H1 (cell line): ENCODE measurements around the gene SBNO2. TPM values are rescaled to one million over a fixed set of nuclear protein-coding genes. Genes with fewer than 3 reads are reported as not detected.

Experiments
- CTCF ChIA-PET: fragments of 300-600 bp; sonication (Branson Sonifier 250); formaldehyde crosslinking; loops from one replicate; lab custom pipeline; 2021; ENCODE audit not compliant: partially characterized antibody; lab: Charles Lee
- POLR2A ChIA-PET: fragments of 300-600 bp; sonication (Branson Sonifier 250); formaldehyde crosslinking; loops from one replicate; lab custom pipeline; 2021; ENCODE audit warnings: inconsistent platforms; ENCODE audit not compliant: partially characterized antibody; lab: Charles Lee
- DNase-seq, 2 experiments: peaks; one replicate each; pipeline versions ENCODE4 v3.0.0 to v3.0.0-alpha.2; 2010 to 2022; ENCODE audit warnings: low spot score in 2 of 2, low read depth in 1 of 2, mixed read lengths in 1 of 2
- FAIRE-seq: peaks from 2 replicates; lab custom pipeline; 2011; peaks lifted over from hg19 to GRCh38; lab: Jason Lieb, UNC
- H2AFZ ChIP-seq: 2 replicates; pipeline ENCODE4 v1.8.1; 2012; ENCODE audit warnings: low read length, inconsistent platforms
- H2AK5ac ChIP-seq: 2 replicates; pipeline ENCODE4 v1.6.1; 2013; ENCODE audit warnings: low read depth, low read length
- H2BK120ac ChIP-seq: replicated peaks from 2 replicates; pipeline ENCODE3; 2013; ENCODE audit warnings: low read depth, low read length, inconsistent platforms
- H2BK12ac ChIP-seq: 2 replicates; pipeline ENCODE4 v1.6.1; 2013; ENCODE audit warnings: low read depth, low read length
- H2BK15ac ChIP-seq: 2 replicates; pipeline ENCODE4 v1.6.1; 2013; ENCODE audit warnings: low read length
- H2BK20ac ChIP-seq: 2 replicates; pipeline ENCODE4 v1.6.1; 2013; ENCODE audit warnings: low read length
- H2BK5ac ChIP-seq: 2 replicates; pipeline ENCODE4 v1.6.1; 2013; ENCODE audit warnings: low read depth, low read length
- H3K14ac ChIP-seq: 2 replicates; pipeline ENCODE4 v1.6.1; 2013; ENCODE audit warnings: inconsistent platforms; ENCODE audit not compliant: insufficient read length
- H3K18ac ChIP-seq: 2 replicates; pipeline ENCODE4 v1.6.1; 2013; ENCODE audit warnings: low read length; ENCODE audit errors: extremely low read depth
- H3K23ac ChIP-seq: 2 replicates; pipeline ENCODE4 v1.6.1; 2013; ENCODE audit warnings: inconsistent platforms; ENCODE audit not compliant: insufficient read length
- H3K23me2 ChIP-seq: 2 replicates; pipeline ENCODE4 v1.6.1; 2013; ENCODE audit warnings: low read depth, low read length
- H3K27ac ChIP-seq: 2 replicates; pipeline ENCODE4 v1.6.1; 2011; ENCODE audit warnings: low read depth, low read length, inconsistent platforms
- H3K27me3 ChIP-seq, 4 experiments: replicated peaks in 1 of 4; 1 replicate in 1 of 4; 2 replicates in 3 of 4; pipeline versions ENCODE4 v1.6.1 to v1.8.1; 2011 to 2013; ENCODE audit warnings: low read length in 3 of 4, mild to moderate bottlenecking in 3 of 4, inconsistent platforms in 2 of 4, mixed read lengths in 2 of 4, moderate library complexity in 1 of 4; ENCODE audit not compliant: control insufficient read depth in 3 of 4, insufficient read depth in 3 of 4; ENCODE audit errors: extremely low read depth in 1 of 4
- H3K36me3 ChIP-seq, 4 experiments: 2 replicates each; pipeline versions ENCODE4 v1.6.1 to v1.8.1; 2011 to 2013; ENCODE audit warnings: mild to moderate bottlenecking in 4 of 4, low read length in 3 of 4, moderate library complexity in 2 of 4, control low read depth in 1 of 4, inconsistent platforms in 1 of 4; ENCODE audit not compliant: insufficient read depth in 4 of 4, control insufficient read depth in 2 of 4
- H3K4ac ChIP-seq: replicated peaks from 2 replicates; pipeline ENCODE3; 2013; ENCODE audit warnings: low read length, low read depth, mixed read lengths, inconsistent platforms; ENCODE audit not compliant: insufficient read length
- H3K4me1 ChIP-seq, 4 experiments: replicated peaks in 1 of 4; 1 replicate in 1 of 4; 2 replicates in 3 of 4; pipeline versions ENCODE4 v1.6.1 to v1.8.1; 2011 to 2013; ENCODE audit warnings: low read length in 3 of 4, inconsistent platforms in 2 of 4, mixed read lengths in 1 of 4; ENCODE audit not compliant: insufficient read depth in 4 of 4, control insufficient read depth in 3 of 4
- H3K4me2 ChIP-seq, 2 experiments: 2 replicates each; pipeline versions ENCODE4 v1.6.1 to v1.8.1; 2011 to 2013; ENCODE audit warnings: low read depth in 2 of 2, low read length in 2 of 2, control low read depth in 1 of 2, inconsistent platforms in 1 of 2, mild to moderate bottlenecking in 1 of 2; ENCODE audit not compliant: insufficient read depth in 1 of 2
- H3K4me3 ChIP-seq, 4 experiments: fragments of 200-600, 300-600 bp in 1 of 4; sonication (generic), shearing (Covaris generic), sonication (Bioruptor Twin) in 1 of 4; 2 replicates each; pipeline versions ENCODE4 v1.5.1 to v1.8.1; 2011 to 2016; ENCODE audit warnings: low read length in 4 of 4, low read depth in 3 of 4, control low read depth in 2 of 4, inconsistent platforms in 2 of 4, mild to moderate bottlenecking in 2 of 4, mixed read lengths in 1 of 4, moderate library complexity in 1 of 4; ENCODE audit not compliant: insufficient read depth in 2 of 4; ENCODE audit errors: extremely low read depth in 1 of 4
- H3K56ac ChIP-seq: replicated peaks from 2 replicates; pipeline ENCODE3; 2013; ENCODE audit warnings: low read depth, mild to moderate bottlenecking, mixed read lengths, low read length, inconsistent platforms; ENCODE audit not compliant: insufficient read length
- H3K79me1 ChIP-seq: 2 replicates; pipeline ENCODE4 v1.6.1; 2013; ENCODE audit warnings: low read depth, low read length, control low read depth
- H3K79me2 ChIP-seq, 2 experiments: 2 replicates each; pipeline versions ENCODE4 v1.6.1 to v1.8.1; 2012 to 2013; ENCODE audit warnings: low read length in 2 of 2, mild to moderate bottlenecking in 2 of 2, inconsistent platforms in 1 of 2; ENCODE audit not compliant: insufficient read depth in 2 of 2, control insufficient read depth in 1 of 2
- H3K9ac ChIP-seq, 4 experiments: replicated peaks in 1 of 4; 1 replicate in 1 of 4; 2 replicates in 3 of 4; pipeline versions ENCODE4 v1.6.1 to v1.8.1; 2011 to 2013; ENCODE audit warnings: low read depth in 3 of 4, low read length in 3 of 4, control low read depth in 2 of 4, mild to moderate bottlenecking in 2 of 4, moderate library complexity in 2 of 4, inconsistent platforms in 1 of 4; ENCODE audit errors: extremely low read depth in 1 of 4
- H3K9me3 ChIP-seq, 2 experiments: 2 replicates each; pipeline versions ENCODE4 v1.6.1 to v1.8.1; 2012 to 2013; ENCODE audit warnings: mild to moderate bottlenecking in 2 of 2, moderate library complexity in 2 of 2, control low read depth in 1 of 2, inconsistent platforms in 1 of 2, low read depth in 1 of 2, low read length in 1 of 2, mixed read lengths in 1 of 2; ENCODE audit not compliant: insufficient read depth in 2 of 2
- H4K20me1 ChIP-seq, 2 experiments: replicated peaks in 1 of 2; 2 replicates each; pipeline versions ENCODE3 to v1.8.1; 2011 to 2013; ENCODE audit warnings: inconsistent platforms in 2 of 2, low read length in 2 of 2, mild to moderate bottlenecking in 1 of 2; ENCODE audit not compliant: insufficient read depth in 2 of 2, control insufficient read depth in 1 of 2
- H4K5ac ChIP-seq: 2 replicates; pipeline ENCODE4 v1.6.1; 2013; ENCODE audit warnings: low read length, low read depth, mixed read lengths, inconsistent platforms; ENCODE audit not compliant: insufficient read length
- H4K8ac ChIP-seq: 2 replicates; pipeline ENCODE4 v1.8.0; 2013; ENCODE audit warnings: mild to moderate bottlenecking, moderate library complexity, low read length, inconsistent platforms; ENCODE audit not compliant: insufficient read depth; ENCODE audit errors: extremely low read depth
- H4K91ac ChIP-seq: replicated peaks from 2 replicates; pipeline ENCODE3; 2013; ENCODE audit warnings: low read length, mixed read lengths, inconsistent platforms; ENCODE audit not compliant: insufficient read length
- EGR1 ChIP-seq: IDR thresholded peaks from 2 replicates; pipeline ENCODE4 v1.6.1; 2011; ENCODE audit warnings: low read depth, low read length, borderline replicate concordance
- HDAC2 ChIP-seq, 2 experiments: fragments of 300-600 bp in 1 of 2; sonication (generic) in 1 of 2; IDR thresholded peaks; 2 replicates each; pipeline ENCODE4 v1.6.1; 2011 to 2012; ENCODE audit warnings: low read depth in 2 of 2, low read length in 2 of 2, mild to moderate bottlenecking in 2 of 2, moderate library complexity in 2 of 2, borderline replicate concordance in 1 of 2, inconsistent platforms in 1 of 2
- NANOG ChIP-seq: IDR thresholded peaks from 2 replicates; pipeline ENCODE4 v1.6.1; 2011; ENCODE audit warnings: low read length, low read depth, mild to moderate bottlenecking, inconsistent platforms; ENCODE audit not compliant: insufficient read depth, poor library complexity, severe bottlenecking
- RNF2 ChIP-seq: fragments of 200-900, 300-1000 bp; sonication (generic); IDR thresholded peaks from 2 replicates; pipeline ENCODE4 v1.7.1; 2016; ENCODE audit warnings: borderline replicate concordance, low read depth, mild to moderate bottlenecking, antibody characterized with exemption, low read length; ENCODE audit not compliant: poor library complexity, severe bottlenecking; ENCODE audit errors: missing control alignments
- SIN3A ChIP-seq, 2 experiments: IDR thresholded peaks in 1 of 2; conservative IDR thresholded peaks in 1 of 2; 2 replicates each; pipeline ENCODE4 v1.6.1; 2011 to 2012; ENCODE audit warnings: low read length in 2 of 2, improper control_type of control experiment in 1 of 2, low read depth in 1 of 2, mild to moderate bottlenecking in 1 of 2
- SUZ12 ChIP-seq: fragments of 200-600 bp; sonication (generic); IDR thresholded peaks from 2 replicates; pipeline ENCODE4 v1.6.1; 2012; ENCODE audit warnings: mild to moderate bottlenecking, inconsistent platforms, low read length, moderate library complexity, mixed read lengths
- WGBS, 2 experiments: shearing (Covaris generic) in 1 of 2; methylation state at CpG; one replicate each; pipeline versions ENCODE4 v1.1.6 to v1.1.7; 2013 to 2015; ENCODE audit warnings: low lambda C conversion rate in 2 of 2, mixed read lengths in 2 of 2, inconsistent platforms in 1 of 2, low coverage in 1 of 2, missing lambda C conversion rate in 1 of 2; ENCODE audit not compliant: insufficient replicate concordance in 2 of 2, insufficient coverage in 1 of 2, insufficient read length in 1 of 2; ENCODE audit errors: extremely low coverage in 1 of 2, missing lambda C conversion rate in 1 of 2; 5-methylcytosine and 5-hydroxymethylcytosine counted together
- polyA plus RNA-seq, 7 experiments: library from polyadenylated mRNA; depleted of rRNA in 3 of 7; stranded (reverse) in 5 of 7; unstranded in 2 of 7; fragments of >200 nt in 5 of 7; fragments of 200-250 nt in 2 of 7; gene quantifications; 1 replicate in 5 of 7; 2 replicates in 1 of 7; 4 replicates in 1 of 7; pipeline versions ENCODE4 v1.2.1 to v1.2.3, GENCODE V29; 2011 to 2013; ENCODE audit warnings: missing spikeins in 2 of 7, mixed read lengths in 2 of 7
- total RNA-seq: library from RNA; stranded (reverse); fragmentation: NEBNext Ultra II Directional; extraction: Animal tissue kit (Norgen Biotek cat#: 25700); gene quantifications from 2 replicates; pipeline ENCODE4 v1.2.1, GENCODE V29; 2021
- TF ChIP-seq, protein P1 (sequence below): IDR thresholded peaks from 2 replicates; pipeline ENCODE4 v1.6.1; 2012; ENCODE audit warnings: low read length, inconsistent platforms

Gene SBNO2
- total and polyA plus RNA-seq, 2 of the 8 experiments (the other 6 are each of a cell fraction or from before 2014, with no cell fraction given), result 12.2 to 31.4 TPM

GRCh38 chr19:1082165-1082927 is 91.7 kb downstream of the SBNO2 start:
- H3K4me1 ChIP-seq, result peaks cover 0 to 7% (median 0%) of the 10 kb centered on the region in 4 experiments; a peak in 4 of 7 replicates
- no peak overlapping the region for H2BK120ac ChIP-seq
- no peak for FAIRE-seq
- no peak overlapping the region for H2AK5ac ChIP-seq
- H2AFZ ChIP-seq, result no peak overlapping the region
- H4K8ac ChIP-seq, result no peak overlapping the region; the same call in 1 of the 2 replicates
- peaks cover 0 to 17% of the 10 kb centered on the region in 2 experiments for H4K20me1 ChIP-seq
- H3K27ac ChIP-seq, result no peak overlapping the region
- peak overlapping the region; percentile 81; the same call in 1 of the 2 replicates for H2BK15ac ChIP-seq
- no peak overlapping the region for H3K14ac ChIP-seq
- peaks cover 0 to 52% (median 14%) of the 10 kb centered on the region in 4 experiments; a peak in 4 of 8 replicates for H3K36me3 ChIP-seq
- ChIA-PET POLR2A (interaction anchor here (0.5 to 10.3 kb wide), 24 partner anchors 8 to 845 kb away, joined by 3 to 93 read pairs (median 4); partner anchors contain the start of genes ABCA7, ARHGAP45, ATP5F1D and CNN2), CTCF (interaction anchor here (0.6 to 8.9 kb wide), 17 partner anchors 10 to 189 kb away, joined by 3 to 54 read pairs (median 4); partner anchors contain the start of genes ARHGAP45, MED16 and RNU6-9)
- H3K56ac ChIP-seq, result no peak overlapping the region
- H4K91ac ChIP-seq, result peak overlapping the region; percentile 73
- peak overlapping the region; percentile 58 to 59 for H3K4me2 ChIP-seq
- no peak overlapping the region for H3K23ac ChIP-seq
- peak; percentile 95 to 99 for DNase-seq
- H3K18ac ChIP-seq, result peak overlapping the region; percentile 78
- WGBS, 2 experiments, result 41% methylated on average over 22 of the region's 51 CpGs; no CpG with 5 or more reads in 1 of the 2 experiments
- H4K5ac ChIP-seq, result peak overlapping the region; percentile 83
- no peak overlapping the region for H2BK20ac ChIP-seq
- H3K9me3 ChIP-seq, result no peaks in the 10 kb centered on the region
- no peaks in the 10 kb centered on the region for H3K23me2 ChIP-seq
- H2BK12ac ChIP-seq, result no peak overlapping the region
- no peak overlapping the region for H3K9ac ChIP-seq
- H3K4me3 ChIP-seq, result peak overlapping the region; percentile 12 to 50 (median 32); a peak in 5 of 8 replicates
- H3K79me2 ChIP-seq, result no peaks in the 10 kb centered on the region
- H2BK5ac ChIP-seq, result no peak overlapping the region
- H3K4ac ChIP-seq, result no peak overlapping the region
- no peaks in the 10 kb centered on the region for H3K27me3 ChIP-seq
- H3K79me1 ChIP-seq, result no peaks in the 10 kb centered on the region; the same call in 1 of the 2 replicates
- 0 out of 4 replicates have a peak, but pooled peaks of 1 of the 2 experiments have one; percentile 36 for TF ChIP-seq SIN3A (conservative IDR thresholded peaks at IDR 0.05 in 1 of 2, IDR thresholded peaks at IDR 0.05 in 1 of 2; ENCODE audit: low read depth in 1 of 2, low read length in 2 of 2)
- TF ChIP-seq EGR1, result peak; percentile 47; the same call in 1 of the 2 replicates
- TF ChIP-seq NANOG, result no peak
- no peak for TF ChIP-seq RNF2
- no peak for TF ChIP-seq HDAC2 (IDR thresholded peaks at IDR 0.05; ENCODE audit: borderline replicate concordance in 1 of 2, low read depth in 2 of 2, low read length in 2 of 2)
- TF ChIP-seq, protein P1, sequence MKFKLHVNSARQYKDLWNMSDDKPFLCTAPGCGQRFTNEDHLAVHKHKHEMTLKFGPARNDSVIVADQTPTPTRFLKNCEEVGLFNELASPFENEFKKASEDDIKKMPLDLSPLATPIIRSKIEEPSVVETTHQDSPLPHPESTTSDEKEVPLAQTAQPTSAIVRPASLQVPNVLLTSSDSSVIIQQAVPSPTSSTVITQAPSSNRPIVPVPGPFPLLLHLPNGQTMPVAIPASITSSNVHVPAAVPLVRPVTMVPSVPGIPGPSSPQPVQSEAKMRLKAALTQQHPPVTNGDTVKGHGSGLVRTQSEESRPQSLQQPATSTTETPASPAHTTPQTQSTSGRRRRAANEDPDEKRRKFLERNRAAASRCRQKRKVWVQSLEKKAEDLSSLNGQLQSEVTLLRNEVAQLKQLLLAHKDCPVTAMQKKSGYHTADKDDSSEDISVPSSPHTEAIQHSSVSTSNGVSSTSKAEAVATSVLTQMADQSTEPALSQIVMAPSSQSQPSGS, result no peak
- TF ChIP-seq SUZ12, result no peak
